Naive thymus-derived CD8-positive, alpha-beta T cell (primary cell): ENCODE results near the gene EME1. TPM values are rescaled to one million over a fixed set of nuclear protein-coding genes. Genes with fewer than 3 reads are reported as not detected.
"Not testable (repeated sequence)": the region's sequence is repeated elsewhere in the genome, so short reads cannot be mapped to it uniquely, and the experiment has no call there.

Experiments used
- ATAC-seq, 2 donors: fragments of 150-1000 bp; cut with Tn5 transposase in 1 of 2; sonication (Bioruptor Pico), chemical (Tn5 transposase) in 1 of 2; 1 replicate in 1 of 2; 2 replicates in 1 of 2; pipeline ENCODE4 v1.10.0; 2021; ENCODE audit warnings: mild to moderate bottlenecking in 2 of 2, moderate library complexity in 2 of 2
- POLR2A ChIA-PET: fragments of 350-600 bp; sonication (Branson Sonifier 250); formaldehyde crosslinking; loops from one replicate; lab custom pipeline; 2021; ENCODE audit warnings: antibody characterized with exemption; lab: Charles Lee
- DNase-seq, 10 donors: peaks; one replicate each; pipeline versions ENCODE4 v3.0.0 to v3.0.0-alpha.2; 2020 to 2022
- H3K27ac Mint-ChIP-seq, 10 donors: one replicate each; pipeline ENCODE4 v1.8.0; 2020 to 2022; ENCODE audit warnings: mild to moderate bottlenecking in 10 of 10, mixed read lengths in 10 of 10, moderate library complexity in 4 of 10, inconsistent platforms in 1 of 10
- H3K27me3 Mint-ChIP-seq, 5 donors: one replicate each; pipeline ENCODE4 v1.8.0; 2021 to 2022; ENCODE audit warnings: mixed read lengths in 5 of 5
- H3K36me3 Mint-ChIP-seq, 3 donors: one replicate each; pipeline ENCODE4 v1.8.0; 2020 to 2022; ENCODE audit warnings: mixed read lengths in 3 of 3, mild to moderate bottlenecking in 2 of 3, inconsistent platforms in 1 of 3
- H3K4me1 Mint-ChIP-seq, 4 donors: one replicate each; pipeline ENCODE4 v1.8.0; 2021 to 2022; ENCODE audit warnings: mixed read lengths in 4 of 4
- H3K4me3 Mint-ChIP-seq, 10 donors: one replicate each; pipeline ENCODE4 v1.8.0; 2020 to 2022; ENCODE audit warnings: mild to moderate bottlenecking in 10 of 10, mixed read lengths in 10 of 10, moderate library complexity in 6 of 10, inconsistent platforms in 1 of 10
- H3K9me3 Mint-ChIP-seq, 9 donors: one replicate each; pipeline ENCODE4 v1.8.0; 2020 to 2022; ENCODE audit warnings: mixed read lengths in 9 of 9, mild to moderate bottlenecking in 3 of 9, inconsistent platforms in 1 of 9, moderate library complexity in 1 of 9
- polyA plus RNA-seq, 3 donors: library from polyadenylated mRNA; unstranded; fragments of 300-500 nt; fragmentation: Illumina TruSeq; gene quantifications; one replicate each; pipeline ENCODE4 v1.2.3, GENCODE V29; 2021
- total RNA-seq, 8 experiments: library from RNA in 2 of 8; stranded (reverse) in 2 of 8; gene quantifications; one replicate each; pipeline ENCODE4 v1.2.3 and lab custom pipeline; 2021 to 2026

The EME1 gene
- total and polyA plus RNA-seq, 5 experiments from 2014 or later: 0.38 to 2.7 (median 1.9) TPM; not detected in 2

- ATAC-seq: peak; percentile 84 to 87
- Mint-ChIP-seq H3K27ac (peak within 1 kb of the TSS; percentile 63 to 95 (median 91)), H3K9me3 (no peaks in the 10 kb centered on the region), H3K27me3 (no peaks in the 10 kb centered on the region), H3K4me1 (peaks cover 16 to 52% (median 35%) of the 10 kb centered on the region in 4 donors), H3K36me3 (no peaks in the 10 kb centered on the region), H3K4me3 (peak within 1 kb of the TSS; percentile 82 to 90 (median 88))
- peak; percentile 36 to 81 (median 56) for DNase-seq
- POLR2A ChIA-PET: interaction anchor here (0.5 to 2.6 kb wide), 4 partner anchors 13 to 52 kb away, joined by 3 to 12 read pairs (median 3); partner anchors contain the start of gene LRRC59
Measured at GRCh38 chr17:50425682-50426471, 52.8 kb downstream of the EME1 start, which contains the start of gene ACSF2. Gene ACSF2 (plus strand): TSS chr17:50426218. CDS start chr17:50426262, 44 bp downstream.

- Mint-ChIP-seq H3K4me3 (peak overlapping the region; percentile 82 to 90 (median 86)), H3K27ac (peak overlapping the region; percentile 63 to 95 (median 91)), H3K9me3 (no peaks in the 10 kb centered on the region), H3K4me1 (peaks cover 16 to 46% (median 30%) of the 10 kb centered on the region in 4 donors), H3K27me3 (no peaks in the 10 kb centered on the region), H3K36me3 (peaks cover 0 to 1% (median 0%) of the 10 kb centered on the region in 3 donors)
- DNase-seq (no peak), ATAC-seq (no peak)
- POLR2A ChIA-PET: interaction anchor here (0.9 to 2.6 kb wide), 3 partner anchors 29 to 53 kb away, joined by 3 to 12 read pairs (median 3); partner anchors contain the start of gene LRRC59
Measured at GRCh38 chr17:50426472-50426782, 53.4 kb downstream of the EME1 start.

- Mint-ChIP-seq H3K4me3 (peak overlapping the region; percentile 82 to 90 (median 86)), H3K9me3 (no peaks in the 10 kb centered on the region), H3K36me3 (peaks cover 0 to 1% (median 0%) of the 10 kb centered on the region in 3 donors), H3K4me1 (peaks cover 12 to 41% (median 25%) of the 10 kb centered on the region in 4 donors), H3K27ac (peak overlapping the region; percentile 63 to 95 (median 91)), H3K27me3 (no peaks in the 10 kb centered on the region)
- POLR2A ChIA-PET: interaction anchor here (0.9 to 2.6 kb wide), 2 partner anchors 29 to 50 kb away, joined by 3 to 12 read pairs; partner anchors contain the start of gene LRRC59
- DNase-seq: peak in 4 of 10 donors; percentile 9 to 21 (median 19)
- peak; percentile 34 to 47 for ATAC-seq
Measured at GRCh38 chr17:50426814-50427787, 54.1 kb downstream of the EME1 start.

GRCh38 chr17:50428126-50428525, 55.1 kb downstream of the EME1 start:
- Mint-ChIP-seq H3K4me1 (peaks cover 12 to 37% (median 23%) of the 10 kb centered on the region in 4 donors), H3K27ac (peak overlapping the region in 4 of 10 donors; percentile 8 to 91 (median 73)), H3K4me3 (peak overlapping the region in 4 of 10 donors; percentile 55 to 88 (median 75))
- ATAC-seq, POLR2A ChIA-PET, H3K36me3 Mint-ChIP-seq, DNase-seq, H3K27me3 Mint-ChIP-seq, H3K9me3 Mint-ChIP-seq: not testable (repeated sequence)

GRCh38 chr17:50428831-50429424, 55.9 kb downstream of the EME1 start:
- no peak overlapping the region for H3K4me3 Mint-ChIP-seq
- POLR2A ChIA-PET: no interaction called here

GRCh38 chr17:50429793-50430192, 56.8 kb downstream of the EME1 start:
- no peak for ATAC-seq
- Mint-ChIP-seq H3K36me3 (peaks cover 0 to 1% (median 0%) of the 10 kb centered on the region in 3 donors), H3K4me3 (no peak overlapping the region), H3K4me1 (peaks cover 12 to 26% (median 23%) of the 10 kb centered on the region in 4 donors), H3K9me3 (no peaks in the 10 kb centered on the region), H3K27me3 (no peaks in the 10 kb centered on the region), H3K27ac (peak overlapping the region in 1 of 10 donors; percentile 78)
- DNase-seq: no peak
- POLR2A ChIA-PET: no interaction called here

More at GRCh38 chr17:50428831-50429424, 55.9 kb downstream of the EME1 start:
- peaks cover 0 to 1% (median 0%) of the 10 kb centered on the region in 3 donors for H3K36me3 Mint-ChIP-seq
- no peaks in the 10 kb centered on the region for H3K27me3 Mint-ChIP-seq
- DNase-seq (no peak), ATAC-seq (no peak)
- H3K27ac Mint-ChIP-seq: no peak overlapping the region
- H3K9me3 Mint-ChIP-seq: no peaks in the 10 kb centered on the region
- H3K4me1 Mint-ChIP-seq: peaks cover 12 to 32% (median 23%) of the 10 kb centered on the region in 4 donors

Other genes starting within 250 kb of the EME1 start
- gene SAMD14, start 243.1 kb upstream of the EME1 start, total RNA-seq: under 1 TPM in 1 of 2 experiments, not detected in 1; 0.30 TPM
- not detected for gene SAMD14, start 243.1 kb upstream of the EME1 start, polyA plus RNA-seq
- 10 to 100 TPM; 82.8 to 83.6 TPM for gene PPP1R9B, start 222.6 kb upstream of the EME1 start, total RNA-seq
- gene PPP1R9B, start 222.6 kb upstream of the EME1 start, polyA plus RNA-seq: under 1 TPM; 0.29 to 0.84 (median 0.67) TPM
- not detected for gene SGCA, start 207.2 kb upstream of the EME1 start, total RNA-seq
- under 1 TPM in 1 of 3 donors, not detected in 2; 0.71 TPM for gene SGCA, start 207.2 kb upstream of the EME1 start, polyA plus RNA-seq
- gene COL1A1, start 171.6 kb upstream of the EME1 start, total RNA-seq: under 1 TPM; 0.44 to 0.83 TPM
- not detected for gene COL1A1, start 171.6 kb upstream of the EME1 start, polyA plus RNA-seq
- not detected for gene TMEM92, start 98.8 kb upstream of the EME1 start, total RNA-seq
- not detected for gene TMEM92, start 98.8 kb upstream of the EME1 start, polyA plus RNA-seq
- 10 to 100 TPM; 34.3 to 42.5 TPM for gene XYLT2, start 27.1 kb upstream of the EME1 start, total RNA-seq
- 10 to 100 TPM in 1 of 3 donors, 1 to 10 TPM in 2; 6.9 to 16.8 (median 7.4) TPM for gene XYLT2, start 27.1 kb upstream of the EME1 start, polyA plus RNA-seq
- gene MRPL27, start within 50 bp of the EME1 start, total RNA-seq: 10 to 100 TPM; 28.0 to 30.0 TPM
- gene MRPL27, start within 50 bp of the EME1 start, polyA plus RNA-seq: 10 to 100 TPM; 28.7 to 60.6 (median 45.7) TPM
- gene LRRC59, start 24.3 kb downstream of the EME1 start, total RNA-seq: 10 to 100 TPM; 25.7 to 27.7 TPM
- 10 to 100 TPM; 12.8 to 14.1 (median 13.8) TPM for gene LRRC59, start 24.3 kb downstream of the EME1 start, polyA plus RNA-seq
- 10 to 100 TPM; 22.4 to 25.9 TPM for gene ACSF2, start 53.0 kb downstream of the EME1 start, total RNA-seq
- 1 to 10 TPM; 1.2 to 2.3 (median 2.1) TPM for gene ACSF2, start 53.0 kb downstream of the EME1 start, polyA plus RNA-seq
- gene CHAD, start 95.7 kb downstream of the EME1 start, total RNA-seq: not detected
- gene CHAD, start 95.7 kb downstream of the EME1 start, polyA plus RNA-seq: not detected
- gene RSAD1, start 105.6 kb downstream of the EME1 start, total RNA-seq: 10 to 100 TPM; 88.2 to 90.6 TPM
- 10 to 100 TPM; 61.3 to 78.8 (median 64.2) TPM for gene RSAD1, start 105.6 kb downstream of the EME1 start, polyA plus RNA-seq
- gene MYCBPAP, start 135.2 kb downstream of the EME1 start, total RNA-seq: 1 to 10 TPM; 1.3 to 2.6 TPM
- 1 to 10 TPM in 1 of 3 donors, under 1 TPM in 1, not detected in 1; 0.80 to 1.3 TPM for gene MYCBPAP, start 135.2 kb downstream of the EME1 start, polyA plus RNA-seq
- not detected for gene EPN3, start 159.5 kb downstream of the EME1 start, total RNA-seq
- not detected for gene EPN3, start 159.5 kb downstream of the EME1 start, polyA plus RNA-seq
- 10 to 100 TPM; 33.2 to 39.8 TPM for gene SPATA20, start 173.9 kb downstream of the EME1 start, total RNA-seq
- 1 to 10 TPM; 6.9 to 8.9 (median 7.5) TPM for gene SPATA20, start 173.9 kb downstream of the EME1 start, polyA plus RNA-seq
- gene CACNA1G, start 187.5 kb downstream of the EME1 start, total RNA-seq: under 1 TPM in 1 of 2 experiments, not detected in 1; 0.05 TPM
- not detected for gene CACNA1G, start 187.5 kb downstream of the EME1 start, polyA plus RNA-seq